GM21515 (cell line): ENCODE results near the gene SLC12A1.

Source experiments
- ATAC-seq: cut with Tn5 transposase; IDR thresholded peaks from one replicate; pipeline ENCODE4 v1.9.1; 2021; ENCODE audit not compliant: unreplicated experiment

The SLC12A1 gene

DNA sequence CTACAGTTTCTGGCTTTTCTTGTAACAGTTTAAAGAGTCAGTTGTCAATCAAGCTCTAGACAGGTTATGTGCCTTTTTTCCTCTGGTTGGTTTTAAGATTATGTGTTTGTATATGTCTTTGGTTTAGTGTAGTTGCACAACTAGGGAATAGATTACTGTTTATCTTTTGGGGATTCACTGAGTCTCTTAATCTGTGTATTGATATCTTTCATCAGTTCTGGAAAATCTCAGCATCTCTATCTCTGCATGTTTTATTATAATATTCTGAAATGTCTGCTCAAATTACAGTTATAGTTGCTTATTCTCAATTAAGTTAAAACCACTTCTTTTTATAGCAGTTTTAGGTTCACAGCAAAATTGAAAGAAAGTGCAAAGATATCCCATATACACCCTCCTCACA lies 139.4 kb downstream of the SLC12A1 start:
- ATAC-seq = no peak

- peak; percentile 79 for ATAC-seq
These were observed 146.5 kb downstream of the SLC12A1 start for GRCh38 chr15:48352474-48353072.
